Ishikawa (cell line): Measurements from ENCODE around the gene MYOF.

Experiments
- CEBPB ChIP-seq: IDR thresholded peaks from 2 replicates; pipeline ENCODE4 v1.6.1; 2012
- CREB1 ChIP-seq: IDR thresholded peaks from 2 replicates; pipeline ENCODE4 v1.6.1; 2012; ENCODE audit warnings: low read depth
- EGR1 ChIP-seq: IDR thresholded peaks from 2 replicates; pipeline ENCODE4 v1.6.1; 2012
- EP300 ChIP-seq: IDR thresholded peaks from 2 replicates; pipeline ENCODE4 v1.6.1; 2012; ENCODE audit warnings: borderline replicate concordance
- FOXM1 ChIP-seq: IDR thresholded peaks from 2 replicates; pipeline ENCODE4 v1.6.1; 2012; ENCODE audit warnings: low read depth, borderline replicate concordance
- MAX ChIP-seq: IDR thresholded peaks from 2 replicates; pipeline ENCODE4 v1.6.1; 2012
- NFIC ChIP-seq: IDR thresholded peaks from 2 replicates; pipeline ENCODE4 v1.6.1; 2012
- RAD21 ChIP-seq: IDR thresholded peaks from 2 replicates; pipeline ENCODE4 v1.6.1; 2012; ENCODE audit warnings: low read depth
- REST ChIP-seq: IDR thresholded peaks from 2 replicates; pipeline ENCODE4 v1.6.1; 2012; ENCODE audit warnings: low read depth, mild to moderate bottlenecking
- TAF1 ChIP-seq: IDR thresholded peaks from 2 replicates; pipeline ENCODE4 v1.6.1; 2012; ENCODE audit warnings: low read depth, mild to moderate bottlenecking
- TCF12 ChIP-seq: IDR thresholded peaks from 2 replicates; pipeline ENCODE4 v1.6.1; 2012; ENCODE audit warnings: low read depth
- TEAD4 ChIP-seq: IDR thresholded peaks from 2 replicates; pipeline ENCODE4 v1.6.1; 2012
- USF1 ChIP-seq: IDR thresholded peaks from 2 replicates; pipeline ENCODE4 v1.6.1; 2012
- YY1 ChIP-seq: IDR thresholded peaks from 2 replicates; pipeline ENCODE4 v1.6.1; 2012; ENCODE audit warnings: low read depth
- ZBTB7A ChIP-seq: IDR thresholded peaks from 2 replicates; pipeline ENCODE4 v1.6.1; 2012; ENCODE audit warnings: low read depth

MYOF gene

GRCh38 chr10:93413252-93413689 is 68.9 kb downstream of the MYOF start:
- TF ChIP-seq NFIC (no peak), TAF1 (no peak), YY1 (no peak), MAX (no peak), ZBTB7A (no peak), EP300 (no peak), USF1 (no peak), TEAD4 (no peak), TCF12 (no peak), REST (no peak), FOXM1 (no peak), RAD21 (no peak), CREB1 (no peak), EGR1 (no peak), CEBPB (no peak)

GRCh38 chr10:93412801-93413200 is 69.3 kb downstream of the MYOF start:
- TF ChIP-seq CEBPB (no peak), NFIC (no peak), MAX (no peak), TCF12 (no peak), EP300 (no peak), TAF1 (no peak), TEAD4 (no peak), USF1 (no peak), YY1 (no peak), FOXM1 (no peak), RAD21 (no peak)

GRCh38 chr10:93410697-93411348 is 71.3 kb downstream of the MYOF start:
- no peak for TF ChIP-seq EP300
- TF ChIP-seq MAX: no peak
- no peak for TF ChIP-seq RAD21

GRCh38 chr10:93408783-93409182 is 73.4 kb downstream of the MYOF start:
- TF ChIP-seq CEBPB (no peak), TEAD4 (no peak)

GRCh38 chr10:93406364-93407145 is 75.6 kb downstream of the MYOF start:
- no peak for TF ChIP-seq NFIC
- no peak for TF ChIP-seq CEBPB
- no peak for TF ChIP-seq EGR1
- TF ChIP-seq MAX: no peak
- TF ChIP-seq REST: no peak
- TF ChIP-seq EP300: no peak
- TF ChIP-seq CREB1: no peak
- TF ChIP-seq RAD21: no peak
- no peak for TF ChIP-seq TCF12
- no peak for TF ChIP-seq ZBTB7A
- no peak for TF ChIP-seq USF1
- TF ChIP-seq TAF1: no peak
- TF ChIP-seq YY1: no peak
- no peak for TF ChIP-seq FOXM1
- TF ChIP-seq TEAD4: no peak
